Common myeloid progenitor, CD34-positive (primary cell): ENCODE measurements around the gene CYP27B1.
"Not testable (repeated sequence)": the region's sequence is repeated elsewhere in the genome, so short reads cannot be mapped to it uniquely, and the experiment has no call there.

Experiments
- CTCF ChIA-PET: fragments of 350-600 bp; sonication (Branson Sonifier 250); formaldehyde crosslinking; loops from one replicate; lab custom pipeline; 2021; ENCODE audit warnings: antibody characterized with exemption; lab: Charles Lee
- POLR2A ChIA-PET: fragments of 350-600 bp; sonication (Branson Sonifier 250); formaldehyde crosslinking; loops from one replicate; lab custom pipeline; 2021; ENCODE audit warnings: antibody characterized with exemption; lab: Charles Lee
- DNase-seq, 3 donors: peaks; one replicate each; pipeline versions ENCODE4 v3.0.0 to v3.0.0-alpha.2; 2013
- H3K27ac ChIP-seq, 2 experiments: 1 replicate in 1 of 2; 2 replicates in 1 of 2; pipeline ENCODE4 v1.7.0; 2013; ENCODE audit warnings: inconsistent platforms in 2 of 2, low read length in 2 of 2, mild to moderate bottlenecking in 2 of 2, low read depth in 1 of 2, moderate library complexity in 1 of 2; ENCODE audit not compliant: severe bottlenecking in 2 of 2, insufficient read depth in 1 of 2, poor library complexity in 1 of 2
- H3K27me3 ChIP-seq, 5 experiments: replicated peaks in 2 of 5; 1 replicate in 3 of 5; 2 replicates in 2 of 5; pipeline versions ENCODE4 v1.6.1 to v1.7.0; 2013; ENCODE audit warnings: low read length in 4 of 5, mild to moderate bottlenecking in 2 of 5, moderate library complexity in 2 of 5, inconsistent platforms in 1 of 5; ENCODE audit not compliant: insufficient read depth in 5 of 5, control insufficient read depth in 4 of 5
- H3K36me3 ChIP-seq, 4 experiments: 1 replicate in 2 of 4; 2 replicates in 2 of 4; pipeline versions ENCODE4 v1.6.1 to v1.7.0; 2013; ENCODE audit warnings: low read length in 3 of 4, control low read depth in 1 of 4, mild to moderate bottlenecking in 1 of 4; ENCODE audit not compliant: control insufficient read depth in 4 of 4, insufficient read depth in 4 of 4
- H3K4me1 ChIP-seq, 4 experiments: 1 replicate in 3 of 4; 2 replicates in 1 of 4; pipeline versions ENCODE4 v1.6.1 to v1.7.1; 2013; ENCODE audit warnings: low read length in 3 of 4, mild to moderate bottlenecking in 3 of 4, control low read depth in 1 of 4, inconsistent platforms in 1 of 4, moderate library complexity in 1 of 4; ENCODE audit not compliant: control insufficient read depth in 4 of 4, insufficient read depth in 4 of 4; ENCODE audit errors: control extremely low read depth in 1 of 4
- H3K4me3 ChIP-seq, 7 experiments: 1 replicate in 4 of 7; 2 replicates in 3 of 7; pipeline versions ENCODE4 v1.5.1 to v1.7.0; 2013; ENCODE audit warnings: mild to moderate bottlenecking in 7 of 7, low read length in 6 of 7, moderate library complexity in 6 of 7, inconsistent platforms in 2 of 7, low read depth in 2 of 7, control low read depth in 1 of 7; ENCODE audit not compliant: insufficient read depth in 4 of 7, control insufficient read depth in 1 of 7; ENCODE audit errors: extremely low read depth in 1 of 7
- H3K9me3 ChIP-seq, 5 experiments: 1 replicate in 4 of 5; 2 replicates in 1 of 5; pipeline versions ENCODE4 v1.6.1 to v1.7.1; 2013; ENCODE audit warnings: low read length in 4 of 5, mild to moderate bottlenecking in 2 of 5, inconsistent platforms in 1 of 5, low read depth in 1 of 5, moderate library complexity in 1 of 5; ENCODE audit not compliant: control insufficient read depth in 4 of 5, insufficient read depth in 2 of 5; ENCODE audit errors: control extremely low read depth in 1 of 5
- WGBS: methylation state at CpG from one replicate; pipeline ENCODE4 v1.1.5; 2013; ENCODE audit not compliant: insufficient coverage; 5-methylcytosine and 5-hydroxymethylcytosine counted together

The CYP27B1 gene

GRCh38 chr12:57724003-57724935 is 42.6 kb downstream of the CYP27B1 start:
- H3K4me3 ChIP-seq: no peak overlapping the region
- H3K4me1 ChIP-seq: peaks cover 0 to 2% (median 0%) of the 10 kb centered on the region in 4 experiments
- no peak overlapping the region for H3K27ac ChIP-seq
- WGBS: 97% methylated on average over 12 of the region's 12 CpGs
- no peaks in the 10 kb centered on the region for H3K9me3 ChIP-seq
- no peaks in the 10 kb centered on the region for H3K27me3 ChIP-seq
- ChIA-PET CTCF (interaction anchor here (0.8 to 1.3 kb wide), 5 partner anchors 9 to 31 kb away, joined by 3 to 4 read pairs (median 3); no protein-coding TSS in a partner anchor), POLR2A (no interaction called here)
- DNase-seq: no peak
- peaks cover 9 to 82% (median 48%) of the 10 kb centered on the region in 4 experiments for H3K36me3 ChIP-seq

GRCh38 chr12:57723630-57723962 is 43.3 kb downstream of the CYP27B1 start:
- Histone ChIP-seq H3K27me3 (no peaks in the 10 kb centered on the region), H3K4me3 (no peak overlapping the region), H3K27ac (no peak overlapping the region), H3K9me3 (no peaks in the 10 kb centered on the region), H3K4me1 (peaks cover 0 to 2% (median 0%) of the 10 kb centered on the region in 4 experiments), H3K36me3 (peaks cover 12 to 85% (median 51%) of the 10 kb centered on the region in 4 experiments)
- WGBS: no CpG with 5 or more reads among the region's 2 CpGs
- DNase-seq: no peak
- ChIA-PET CTCF (interaction anchor here (1.0 to 1.3 kb wide), 6 partner anchors 9 to 142 kb away, joined by 3 to 4 read pairs (median 4); no protein-coding TSS in a partner anchor), POLR2A (no interaction called here)

GRCh38 chr12:57722716-57723629 is 43.9 kb downstream of the CYP27B1 start:
- H3K9me3 ChIP-seq: no peaks in the 10 kb centered on the region
- POLR2A ChIA-PET: interaction anchor here (0.8 kb wide), 1 partner anchor 10 kb away, joined by 3 read pairs; no protein-coding TSS in a partner anchor
- H3K27ac ChIP-seq: no peak overlapping the region
- no peaks in the 10 kb centered on the region for H3K27me3 ChIP-seq
- peaks cover 15 to 85% (median 54%) of the 10 kb centered on the region in 4 experiments for H3K36me3 ChIP-seq
- peaks cover 0 to 2% (median 0%) of the 10 kb centered on the region in 4 experiments for H3K4me1 ChIP-seq
- no peak overlapping the region for H3K4me3 ChIP-seq
- no peak for DNase-seq
- CTCF ChIA-PET: interaction anchor here (0.9 to 1.3 kb wide), 5 partner anchors 10 to 142 kb away, joined by 3 to 4 read pairs (median 4); no protein-coding TSS in a partner anchor
- 80% methylated on average over 6 of the region's 11 CpGs for WGBS

DNA sequence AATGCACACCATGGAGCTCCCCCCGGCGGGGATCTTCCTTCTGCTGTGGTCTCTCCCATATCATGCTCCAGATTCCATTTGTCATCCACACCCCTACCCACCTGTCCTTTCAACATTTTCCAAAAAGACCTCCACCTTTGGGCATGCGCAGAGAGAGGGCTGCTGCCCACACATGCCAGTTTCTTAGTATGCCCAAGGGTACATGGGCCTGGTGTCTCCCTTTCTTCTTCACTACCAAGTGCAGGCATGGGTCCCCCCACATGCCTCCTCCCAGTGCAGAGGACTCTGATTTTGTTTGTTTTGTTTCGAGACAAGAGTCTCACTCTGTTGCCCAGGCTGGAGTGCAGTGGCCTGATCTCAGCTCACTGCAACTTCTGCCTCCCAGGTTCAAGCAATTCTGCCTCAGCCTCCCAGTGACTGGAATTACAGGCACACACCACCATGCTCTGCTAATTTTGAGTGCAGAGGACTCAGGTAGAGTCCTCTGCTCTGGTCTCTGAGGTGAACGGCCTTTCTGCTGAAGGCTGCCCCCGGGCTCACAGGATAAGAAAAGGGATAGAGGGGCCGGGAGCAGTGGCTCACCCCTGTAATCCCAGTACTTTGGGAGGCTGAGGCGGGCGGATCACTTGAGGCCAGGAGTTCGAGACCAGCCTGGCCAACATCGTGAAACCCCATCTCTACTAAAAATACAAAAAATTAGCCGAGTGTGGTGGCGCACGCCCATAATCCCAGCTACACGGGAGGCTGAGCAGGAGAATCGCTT is 44.9 kb downstream of the CYP27B1 start:
- not testable (repeated sequence) for DNase-seq, H3K27ac ChIP-seq, H3K4me1 ChIP-seq, H3K9me3 ChIP-seq, H3K27me3 ChIP-seq, H3K4me3 ChIP-seq
- ChIA-PET POLR2A (interaction anchor here (0.8 kb wide), 1 partner anchor 11 kb away, joined by 3 read pairs; no protein-coding TSS in a partner anchor), CTCF (interaction anchor here (0.9 to 2.2 kb wide), 4 partner anchors 9 to 138 kb away, joined by 3 to 9 read pairs (median 4); no protein-coding TSS in a partner anchor)
- peaks cover 16 to 82% (median 51%) of the 10 kb centered on the region in 4 experiments for H3K36me3 ChIP-seq
- 98% methylated on average over 15 of the region's 16 CpGs for WGBS

DNA sequence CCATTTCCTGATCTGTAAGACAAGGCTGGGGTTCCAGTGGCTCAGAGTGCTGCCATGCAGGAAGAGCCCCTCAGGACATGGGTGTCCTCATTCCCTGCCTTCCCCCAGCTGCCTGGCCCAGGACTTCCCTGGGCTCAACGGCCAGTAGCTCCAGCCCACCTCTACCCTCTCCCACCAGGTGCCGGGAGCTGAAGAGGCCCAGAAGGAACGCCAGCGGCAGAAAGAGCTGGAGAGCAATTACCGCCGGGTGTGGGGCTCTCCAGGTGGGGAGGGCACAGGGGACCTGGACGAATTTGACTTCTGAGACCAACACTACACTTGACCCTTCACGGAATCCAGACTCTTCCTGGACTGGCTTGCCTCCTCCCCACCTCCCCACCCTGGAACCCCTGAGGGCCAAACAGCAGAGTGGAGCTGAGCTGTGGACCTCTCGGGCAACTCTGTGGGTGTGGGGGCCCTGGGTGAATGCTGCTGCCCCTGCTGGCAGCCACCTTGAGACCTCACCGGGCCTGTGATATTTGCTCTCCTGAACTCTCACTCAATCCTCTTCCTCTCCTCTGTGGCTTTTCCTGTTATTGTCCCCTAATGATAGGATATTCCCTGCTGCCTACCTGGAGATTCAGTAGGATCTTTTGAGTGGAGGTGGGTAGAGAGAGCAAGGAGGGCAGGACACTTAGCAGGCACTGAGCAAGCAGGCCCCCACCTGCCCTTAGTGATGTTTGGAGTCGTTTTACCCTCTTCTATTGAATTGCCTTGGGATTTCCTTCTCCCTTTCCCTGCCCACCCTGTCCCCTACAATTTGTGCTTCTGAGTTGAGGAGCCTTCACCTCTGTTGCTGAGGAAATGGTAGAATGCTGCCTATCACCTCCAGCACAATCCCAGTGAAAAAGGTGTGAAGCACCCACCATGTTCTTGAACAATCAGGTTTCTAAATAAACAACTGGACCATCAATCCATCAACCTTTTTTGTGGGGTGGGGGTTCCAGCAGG is 46.0 kb downstream of the CYP27B1 start:
- Histone ChIP-seq H3K9me3 (no peaks in the 10 kb centered on the region), H3K27me3 (no peaks in the 10 kb centered on the region), H3K4me1 (peaks cover 0 to 2% (median 0%) of the 10 kb centered on the region in 4 experiments), H3K27ac (no peak overlapping the region), H3K4me3 (no peak overlapping the region), H3K36me3 (peaks cover 25 to 82% (median 54%) of the 10 kb centered on the region in 4 experiments)
- no peak for DNase-seq
- ChIA-PET POLR2A (no interaction called here), CTCF (interaction anchor here (0.7 to 2.2 kb wide), 5 partner anchors 12 to 65 kb away, joined by 3 to 9 read pairs (median 3); no protein-coding TSS in a partner anchor)
- 100% methylated on average over 3 of the region's 11 CpGs for WGBS
